Body of pancreas (tissue), 4 donors: ENCODE results near the gene SPAG9.
A peak's percentile ranks its signal among the peaks of the same experiment; 100 is the strongest.

ENCODE experiments used
- POLR2A ChIP-seq, 3 donors: fragments of 450-650 bp; IDR thresholded peaks; one replicate each; pipeline ENCODE4 v1.6.1; 2016; ENCODE audit warnings: antibody characterized with exemption in 3 of 3, mild to moderate bottlenecking in 2 of 3
- TF ChIP-seq, protein P1 (sequence below), 7 experiments: fragments of 450-650 bp in 4 of 7; fragments of 200-600 bp in 3 of 7; sonication (generic) in 3 of 7; IDR thresholded peaks; one replicate each; pipeline ENCODE4 v1.5.1; 2016 to 2019; ENCODE audit warnings: antibody characterized with exemption in 7 of 7

DNA sequence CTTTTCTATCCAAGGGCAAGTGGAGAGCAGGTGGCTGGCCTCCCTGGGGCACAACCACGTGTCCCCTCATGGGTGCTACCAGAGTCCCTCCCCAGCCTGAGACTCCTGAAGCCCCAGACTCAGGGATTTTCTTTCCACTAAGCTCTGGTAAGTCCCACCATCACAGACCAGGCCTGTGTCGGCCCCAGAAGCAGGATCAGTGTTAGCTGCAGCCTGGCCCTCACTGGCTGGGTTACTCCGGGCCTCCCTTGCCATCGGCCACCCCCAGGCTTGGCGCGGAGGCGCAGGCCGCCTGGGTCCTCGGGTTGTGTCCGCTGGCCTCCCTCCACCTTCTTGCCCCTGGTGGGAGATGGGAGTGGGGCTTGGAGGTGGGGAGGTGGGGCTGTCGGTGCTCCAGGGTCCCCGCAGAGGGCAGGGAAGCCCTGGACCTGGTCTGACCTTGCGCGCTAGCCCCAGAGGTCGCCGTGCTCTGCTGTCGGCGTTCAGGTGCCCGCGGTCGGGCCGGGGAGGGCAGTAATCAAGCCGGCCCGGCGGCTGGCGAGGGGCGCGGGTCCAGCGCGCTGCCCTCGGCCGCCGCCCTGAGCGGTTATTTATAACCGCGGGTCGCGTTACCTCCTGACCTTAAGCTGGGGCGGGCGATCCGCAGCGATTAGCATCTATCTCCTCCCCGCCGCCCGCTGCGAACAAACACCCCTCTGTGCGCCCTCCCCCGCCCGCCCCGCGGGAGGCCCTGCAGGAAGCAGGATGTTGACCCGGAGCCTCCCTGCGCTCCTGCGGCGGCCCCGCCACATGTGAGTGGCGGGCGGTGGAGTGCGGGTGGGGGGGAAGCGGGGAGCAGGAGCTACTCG, 176.4 kb downstream of the SPAG9 start:
- peak; percentile 94 to 97 (median 94) for TF ChIP-seq POLR2A (IDR thresholded peaks at IDR 0.05)
- TF ChIP-seq, protein P1, sequence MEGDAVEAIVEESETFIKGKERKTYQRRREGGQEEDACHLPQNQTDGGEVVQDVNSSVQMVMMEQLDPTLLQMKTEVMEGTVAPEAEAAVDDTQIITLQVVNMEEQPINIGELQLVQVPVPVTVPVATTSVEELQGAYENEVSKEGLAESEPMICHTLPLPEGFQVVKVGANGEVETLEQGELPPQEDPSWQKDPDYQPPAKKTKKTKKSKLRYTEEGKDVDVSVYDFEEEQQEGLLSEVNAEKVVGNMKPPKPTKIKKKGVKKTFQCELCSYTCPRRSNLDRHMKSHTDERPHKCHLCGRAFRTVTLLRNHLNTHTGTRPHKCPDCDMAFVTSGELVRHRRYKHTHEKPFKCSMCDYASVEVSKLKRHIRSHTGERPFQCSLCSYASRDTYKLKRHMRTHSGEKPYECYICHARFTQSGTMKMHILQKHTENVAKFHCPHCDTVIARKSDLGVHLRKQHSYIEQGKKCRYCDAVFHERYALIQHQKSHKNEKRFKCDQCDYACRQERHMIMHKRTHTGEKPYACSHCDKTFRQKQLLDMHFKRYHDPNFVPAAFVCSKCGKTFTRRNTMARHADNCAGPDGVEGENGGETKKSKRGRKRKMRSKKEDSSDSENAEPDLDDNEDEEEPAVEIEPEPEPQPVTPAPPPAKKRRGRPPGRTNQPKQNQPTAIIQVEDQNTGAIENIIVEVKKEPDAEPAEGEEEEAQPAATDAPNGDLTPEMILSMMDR (IDR thresholded peaks at IDR 0.05): peak in 4 of 7 experiments; percentile 1 to 12 (median 4)
